Colonic mucosa (tissue), 4 donors: Measurements from ENCODE around the gene SPINK4. TPM values are rescaled to one million over a fixed set of nuclear protein-coding genes. Genes with fewer than 3 reads are reported as not detected.
A peak's percentile ranks its signal among the peaks of the same experiment; 100 is the strongest.

ENCODE experiments used
- DNase-seq: peaks from one replicate; pipeline ENCODE4 v3.0.0-alpha.2; 2020
- H3K27ac ChIP-seq: fragments of 200-600 bp; one replicate; pipeline ENCODE4 v1.8.0; 2021
- H3K27me3 ChIP-seq: fragments of 200-600 bp; one replicate; pipeline ENCODE4 v1.8.0; 2021
- H3K36me3 ChIP-seq: fragments of 200-600 bp; one replicate; pipeline ENCODE4 v1.8.0; 2021
- H3K4me1 ChIP-seq: fragments of 200-600 bp; one replicate; pipeline ENCODE4 v1.8.0; 2021; ENCODE audit warnings: mild to moderate bottlenecking
- H3K4me3 ChIP-seq: fragments of 200-600 bp; one replicate; pipeline ENCODE4 v1.8.0; 2021
- H3K9ac ChIP-seq, 2 donors: one replicate each; pipeline ENCODE4 v1.7.0; 2013; ENCODE audit warnings: control low read depth in 2 of 2, low read depth in 2 of 2, low read length in 2 of 2
- H3K9me3 ChIP-seq: fragments of 200-600 bp; one replicate; pipeline ENCODE4 v1.8.0; 2021
- intact Hi-C: fragments of 100-400 bp; cut with DNase I; formaldehyde crosslinking; loops from one replicate; pipeline ENCODE4 v1.14.1; 2022
- total RNA-seq, 2 donors: library from RNA; stranded (reverse); fragmentation: NEBNext Ultra II Directional in 1 of 2; extraction: Animal tissue kit (Norgen Biotek cat#: 25700) in 1 of 2; gene quantifications; one replicate each; pipeline ENCODE4 v1.2.1, GENCODE V29; 2021
- TF ChIP-seq, protein P1 (sequence below): fragments of 200-600 bp; IDR thresholded peaks from one replicate; pipeline ENCODE4 v1.8.0; 2022; ENCODE audit warnings: antibody characterized with exemption, mild to moderate bottlenecking
- donor health status: healthy.
- donor health status: DM: no; HTN: no; CAD: no.
- donor health status: DM: no; HTN: no; CAD: no.

Gene SPINK4
- total RNA-seq, 2 donors from 2014 or later = 212 to 214 TPM

- DNase-seq = no peak
- Histone ChIP-seq H3K27ac (no peak overlapping the region), H3K9ac (no peak overlapping the region), H3K9me3 (no peaks in the 10 kb centered on the region), H3K4me1 (no peaks in the 10 kb centered on the region), H3K27me3 (no peaks in the 10 kb centered on the region), H3K4me3 (no peak overlapping the region), H3K36me3 (no peaks in the 10 kb centered on the region)
- intact Hi-C loops = no loop called here
- TF ChIP-seq, protein P1, sequence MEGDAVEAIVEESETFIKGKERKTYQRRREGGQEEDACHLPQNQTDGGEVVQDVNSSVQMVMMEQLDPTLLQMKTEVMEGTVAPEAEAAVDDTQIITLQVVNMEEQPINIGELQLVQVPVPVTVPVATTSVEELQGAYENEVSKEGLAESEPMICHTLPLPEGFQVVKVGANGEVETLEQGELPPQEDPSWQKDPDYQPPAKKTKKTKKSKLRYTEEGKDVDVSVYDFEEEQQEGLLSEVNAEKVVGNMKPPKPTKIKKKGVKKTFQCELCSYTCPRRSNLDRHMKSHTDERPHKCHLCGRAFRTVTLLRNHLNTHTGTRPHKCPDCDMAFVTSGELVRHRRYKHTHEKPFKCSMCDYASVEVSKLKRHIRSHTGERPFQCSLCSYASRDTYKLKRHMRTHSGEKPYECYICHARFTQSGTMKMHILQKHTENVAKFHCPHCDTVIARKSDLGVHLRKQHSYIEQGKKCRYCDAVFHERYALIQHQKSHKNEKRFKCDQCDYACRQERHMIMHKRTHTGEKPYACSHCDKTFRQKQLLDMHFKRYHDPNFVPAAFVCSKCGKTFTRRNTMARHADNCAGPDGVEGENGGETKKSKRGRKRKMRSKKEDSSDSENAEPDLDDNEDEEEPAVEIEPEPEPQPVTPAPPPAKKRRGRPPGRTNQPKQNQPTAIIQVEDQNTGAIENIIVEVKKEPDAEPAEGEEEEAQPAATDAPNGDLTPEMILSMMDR = no peak
These were observed 9.0 kb upstream of the SPINK4 start for GRCh38 chr9:33230756-33231622.

- no peak for DNase-seq
- Histone ChIP-seq H3K4me1 (no peaks in the 10 kb centered on the region), H3K9ac (no peak overlapping the region), H3K9me3 (no peaks in the 10 kb centered on the region), H3K27me3 (no peaks in the 10 kb centered on the region), H3K27ac (no peak overlapping the region), H3K36me3 (no peaks in the 10 kb centered on the region), H3K4me3 (no peak overlapping the region)
- TF ChIP-seq, protein P1 = no peak
- intact Hi-C loops = no loop called here
These were observed 8.4 kb upstream of the SPINK4 start for GRCh38 chr9:33231623-33231942.

- TF ChIP-seq, protein P1 = no peak
- H3K9me3 ChIP-seq = no peaks in the 10 kb centered on the region
- DNase-seq = no peak
- H3K4me3 ChIP-seq = no peak overlapping the region
- no peaks in the 10 kb centered on the region for H3K4me1 ChIP-seq
- intact Hi-C loops = no loop called here
- no peak overlapping the region for H3K27ac ChIP-seq
- no peak overlapping the region for H3K9ac ChIP-seq
- no peaks in the 10 kb centered on the region for H3K36me3 ChIP-seq
- H3K27me3 ChIP-seq = no peaks in the 10 kb centered on the region
These were observed 7.2 kb upstream of the SPINK4 start for GRCh38 chr9:33232815-33233214.

- no peak overlapping the region for H3K4me3 ChIP-seq
- peak overlapping the region in 1 of 2 donors; percentile 64 for H3K9ac ChIP-seq
- TF ChIP-seq, protein P1 = no peak
- H3K4me1 ChIP-seq = no peaks in the 10 kb centered on the region
- no peaks in the 10 kb centered on the region for H3K36me3 ChIP-seq
- peak overlapping the region; percentile 74 for H3K27ac ChIP-seq
- intact Hi-C loops = no loop called here
- H3K9me3 ChIP-seq = no peaks in the 10 kb centered on the region
- H3K27me3 ChIP-seq = no peaks in the 10 kb centered on the region
- DNase-seq = peak; percentile 97
These were observed 6.2 kb upstream of the SPINK4 start for GRCh38 chr9:33233626-33234342.

DNA sequence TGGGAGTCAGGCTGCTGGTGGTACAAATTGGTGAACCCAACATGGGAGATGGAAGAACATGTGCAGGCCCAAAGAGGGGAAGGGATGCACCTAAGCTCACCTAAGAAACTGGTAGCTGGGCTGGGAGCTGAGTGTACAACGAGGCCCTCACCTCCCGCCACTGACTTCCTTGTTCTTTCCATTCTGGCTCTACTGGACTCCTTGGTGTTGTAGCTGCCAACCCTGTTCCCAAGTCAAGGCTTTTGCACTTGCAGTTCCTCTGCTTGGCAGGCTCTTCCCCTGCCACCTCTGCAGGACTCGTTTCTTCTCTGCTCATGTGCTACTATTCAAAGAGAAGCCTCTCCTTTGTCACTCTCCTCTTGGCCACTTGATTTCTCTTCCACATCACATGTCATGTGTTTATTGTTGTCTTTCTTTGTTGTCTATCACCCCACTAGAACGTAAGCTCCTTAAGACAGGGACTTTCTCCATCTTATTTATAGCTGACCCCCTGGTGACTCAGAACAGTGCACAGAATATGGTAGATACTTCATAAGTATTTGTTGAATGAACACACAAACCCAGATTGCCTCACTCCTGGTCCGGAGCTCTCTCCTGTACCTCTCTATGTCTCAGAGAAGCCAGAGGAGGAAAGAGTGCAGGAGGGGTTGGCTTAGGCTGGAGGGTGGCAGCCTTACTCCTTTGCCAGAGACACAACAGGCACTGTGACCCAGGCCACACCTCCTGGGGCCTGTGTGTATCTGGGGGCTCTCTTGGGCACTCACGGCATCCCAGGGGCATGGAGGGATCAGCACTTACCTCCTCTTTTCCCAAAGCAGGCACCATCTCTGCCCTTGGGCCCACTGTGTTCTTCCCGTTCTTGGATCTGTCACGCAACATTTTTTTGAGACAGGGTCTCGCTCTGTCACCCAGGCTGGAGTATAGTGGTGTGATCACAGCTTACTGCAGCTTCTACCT, 5.2 kb upstream of the SPINK4 start:
- Histone ChIP-seq H3K27ac (peak overlapping the region; percentile 74), H3K4me1 (no peaks in the 10 kb centered on the region), H3K9me3 (no peaks in the 10 kb centered on the region), H3K4me3 (no peak overlapping the region), H3K9ac (peak overlapping the region in 1 of 2 donors; percentile 64), H3K36me3 (no peaks in the 10 kb centered on the region), H3K27me3 (no peaks in the 10 kb centered on the region)
- intact Hi-C loops = no loop called here
- TF ChIP-seq, protein P1 = no peak
- DNase-seq = peak; percentile 38
